Immature natural killer cell (primary cell): ENCODE results near the gene MEGF10. TPM values are rescaled to one million over a fixed set of nuclear protein-coding genes. Genes with fewer than 3 reads are reported as not detected.

Source experiments
- DNase-seq, 3 donors: peaks; one replicate each; pipeline ENCODE4 v3.0.0; 2022; ENCODE audit warnings: mixed read lengths in 1 of 3
- H3K27ac Mint-ChIP-seq, 6 donors: one replicate each; pipeline ENCODE4 v1.8.0; 2020; ENCODE audit warnings: mixed read lengths in 6 of 6, mild to moderate bottlenecking in 5 of 6, inconsistent platforms in 4 of 6, moderate library complexity in 3 of 6
- H3K27me3 Mint-ChIP-seq, 3 donors: one replicate each; pipeline ENCODE4 v1.8.0; 2020 to 2021; ENCODE audit warnings: low read depth in 3 of 3, mild to moderate bottlenecking in 3 of 3, mixed read lengths in 3 of 3, moderate library complexity in 3 of 3, inconsistent platforms in 1 of 3
- H3K36me3 Mint-ChIP-seq, 3 donors: one replicate each; pipeline ENCODE4 v1.8.0; 2020; ENCODE audit warnings: mixed read lengths in 3 of 3, inconsistent platforms in 2 of 3, mild to moderate bottlenecking in 2 of 3
- H3K4me1 Mint-ChIP-seq, 2 donors: one replicate each; pipeline ENCODE4 v1.8.0; 2020; ENCODE audit warnings: inconsistent platforms in 2 of 2, mild to moderate bottlenecking in 2 of 2, mixed read lengths in 2 of 2, moderate library complexity in 1 of 2
- H3K4me3 Mint-ChIP-seq, 5 donors: one replicate each; pipeline ENCODE4 v1.8.0; 2020; ENCODE audit warnings: mild to moderate bottlenecking in 5 of 5, mixed read lengths in 5 of 5, inconsistent platforms in 3 of 5, moderate library complexity in 3 of 5
- H3K9me3 Mint-ChIP-seq, 6 donors: one replicate each; pipeline ENCODE4 v1.8.0; 2020; ENCODE audit warnings: mild to moderate bottlenecking in 6 of 6, mixed read lengths in 6 of 6, inconsistent platforms in 4 of 6, moderate library complexity in 3 of 6
- polyA plus RNA-seq, 3 donors: library from polyadenylated mRNA; unstranded; fragments of 300-500 nt; fragmentation: Illumina TruSeq; gene quantifications; one replicate each; pipeline ENCODE4 v1.2.3, GENCODE V29; 2021

Gene MEGF10
- polyA plus RNA-seq, 3 donors from 2014 or later: not detected

DNA sequence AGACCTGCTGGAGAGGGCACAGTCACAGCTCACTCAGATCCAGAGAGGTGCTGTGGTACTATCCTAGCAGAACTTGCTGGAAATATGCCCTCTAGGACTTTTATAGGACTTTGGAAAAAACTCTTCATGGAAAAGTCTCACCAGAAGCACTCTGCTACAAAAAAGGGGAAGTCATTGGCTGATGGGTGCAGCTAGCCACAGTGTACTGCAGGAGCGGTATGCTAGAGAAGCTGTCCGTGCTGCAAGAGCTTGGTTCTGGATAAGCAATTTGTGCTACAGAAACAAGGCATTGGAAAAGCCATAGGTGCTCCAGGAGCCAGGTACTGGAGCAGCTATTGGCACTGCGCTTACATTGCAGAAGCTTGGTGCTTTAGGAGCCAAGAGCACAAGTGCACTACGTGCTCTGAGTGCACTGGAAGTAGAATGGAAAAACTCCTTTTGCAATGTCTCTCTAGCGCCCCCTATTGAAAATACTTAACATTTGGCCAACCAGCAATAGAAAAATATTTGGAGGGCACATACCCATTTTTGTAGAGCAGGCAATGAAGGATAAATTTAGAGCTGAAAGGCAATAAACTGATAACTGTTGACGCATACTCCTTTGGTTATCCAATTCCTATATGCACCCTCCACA is 83.4 kb downstream of the MEGF10 start:
- Mint-ChIP-seq H3K4me1 (no peaks in the 10 kb centered on the region), H3K27ac (no peak overlapping the region), H3K9me3 (peaks cover 0 to 3% (median 0%) of the 10 kb centered on the region in 6 donors), H3K4me3 (no peak overlapping the region), H3K27me3 (peaks cover 0 to 3% (median 0%) of the 10 kb centered on the region in 3 donors), H3K36me3 (no peaks in the 10 kb centered on the region)
- DNase-seq: no peak

DNA sequence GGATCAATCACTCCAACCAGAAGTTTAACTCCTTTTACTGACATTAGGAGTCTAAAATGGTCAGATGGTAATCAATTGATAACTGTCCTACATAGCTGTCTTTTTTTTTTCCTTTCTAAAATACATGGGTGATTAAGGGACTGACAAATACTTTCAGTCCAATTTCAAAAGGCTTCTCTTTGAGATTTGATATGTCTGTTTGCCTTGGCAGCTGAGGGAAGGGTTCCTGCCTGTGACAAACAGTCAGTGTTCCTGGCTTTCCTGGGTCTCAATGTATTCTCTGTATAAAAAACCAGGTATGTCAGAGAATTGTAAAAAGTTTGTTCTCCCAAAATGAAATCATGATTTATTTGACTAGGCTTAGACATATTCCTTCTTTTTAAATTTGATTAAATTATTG is 84.5 kb downstream of the MEGF10 start:
- Mint-ChIP-seq H3K9me3 (peaks cover 0 to 3% (median 0%) of the 10 kb centered on the region in 6 donors), H3K4me3 (no peak overlapping the region), H3K4me1 (no peaks in the 10 kb centered on the region), H3K36me3 (no peaks in the 10 kb centered on the region), H3K27ac (no peak overlapping the region), H3K27me3 (peaks cover 0 to 3% (median 0%) of the 10 kb centered on the region in 3 donors)
- DNase-seq: no peak

GRCh38 chr5:127375544-127376091 is 85.0 kb downstream of the MEGF10 start:
- Mint-ChIP-seq H3K36me3 (no peaks in the 10 kb centered on the region), H3K4me1 (no peaks in the 10 kb centered on the region), H3K4me3 (no peak overlapping the region), H3K27ac (no peak overlapping the region), H3K9me3 (peaks cover 0 to 3% (median 0%) of the 10 kb centered on the region in 6 donors), H3K27me3 (peaks cover 0 to 3% (median 0%) of the 10 kb centered on the region in 3 donors)
- DNase-seq: no peak

DNA sequence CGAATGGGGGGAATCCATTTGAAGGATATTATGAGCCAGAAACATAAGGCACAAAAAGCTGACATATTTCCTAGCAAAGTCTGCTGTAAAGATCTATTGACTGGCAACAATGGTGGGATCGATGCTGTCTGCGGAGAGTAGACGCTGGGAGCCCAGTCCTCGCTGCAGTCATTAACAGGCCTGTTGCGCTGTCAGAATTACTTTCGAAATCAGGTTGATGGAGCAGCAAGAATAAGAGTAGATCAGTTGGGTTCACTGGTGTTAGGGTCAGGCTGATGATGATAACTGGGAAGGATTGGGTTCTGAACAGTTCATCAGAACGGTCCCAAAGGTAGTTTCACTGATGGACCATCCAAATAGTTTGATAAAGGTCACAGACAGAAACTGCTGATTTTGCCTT is 87.1 kb downstream of the MEGF10 start:
- H3K4me1 Mint-ChIP-seq: no peaks in the 10 kb centered on the region
- H3K27me3 Mint-ChIP-seq: peaks cover 0 to 3% (median 0%) of the 10 kb centered on the region in 3 donors
- no peak for DNase-seq
- H3K4me3 Mint-ChIP-seq: no peak overlapping the region
- peaks cover 0 to 3% (median 0%) of the 10 kb centered on the region in 6 donors for H3K9me3 Mint-ChIP-seq
- no peaks in the 10 kb centered on the region for H3K36me3 Mint-ChIP-seq
- H3K27ac Mint-ChIP-seq: no peak overlapping the region

DNA sequence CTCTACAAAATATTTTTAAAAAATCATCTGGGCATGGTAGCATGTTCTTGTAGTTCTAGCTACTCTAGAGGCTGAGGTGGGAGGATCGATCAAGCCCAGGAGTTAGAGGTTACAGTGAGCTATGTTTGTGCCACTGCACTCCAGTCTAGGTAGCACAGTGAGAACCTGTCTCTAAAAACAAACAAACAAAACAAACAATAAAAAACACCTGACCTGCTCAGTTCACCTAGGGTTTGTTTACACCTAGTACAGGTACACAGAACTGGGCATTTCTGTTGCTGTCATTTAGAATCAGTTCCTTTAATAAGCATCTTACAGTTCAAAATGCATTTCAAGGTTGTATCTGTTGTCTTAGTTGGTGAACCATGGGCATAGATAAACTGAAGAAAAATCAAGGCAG is 95.3 kb downstream of the MEGF10 start:
- Mint-ChIP-seq H3K4me1 (no peaks in the 10 kb centered on the region), H3K9me3 (no peaks in the 10 kb centered on the region), H3K27ac (no peak overlapping the region), H3K36me3 (no peaks in the 10 kb centered on the region), H3K27me3 (peaks cover 0 to 3% (median 0%) of the 10 kb centered on the region in 3 donors), H3K4me3 (no peak overlapping the region)
- DNase-seq: no peak

- H3K27ac Mint-ChIP-seq: no peak overlapping the region
- H3K27me3 Mint-ChIP-seq: peaks cover 0 to 3% (median under 1%) of the 10 kb centered on the region in 3 donors
Measured at GRCh38 chr5:127386557-127386956, 96.0 kb downstream of the MEGF10 start.

GRCh38 chr5:127389601-127390000 is 99.0 kb downstream of the MEGF10 start:
- Mint-ChIP-seq H3K27me3 (peaks cover 0 to 3% (median 3%) of the 10 kb centered on the region in 3 donors), H3K4me1 (no peaks in the 10 kb centered on the region), H3K4me3 (no peak overlapping the region), H3K36me3 (no peaks in the 10 kb centered on the region), H3K9me3 (peaks cover 0 to 1% (median 0%) of the 10 kb centered on the region in 6 donors), H3K27ac (no peak overlapping the region)
- no peak for DNase-seq

More at GRCh38 chr5:127386557-127386956, 96.0 kb downstream of the MEGF10 start:
- Mint-ChIP-seq H3K9me3 (no peaks in the 10 kb centered on the region), H3K4me1 (no peaks in the 10 kb centered on the region), H3K36me3 (no peaks in the 10 kb centered on the region), H3K4me3 (no peak overlapping the region)
- DNase-seq: no peak

DNA sequence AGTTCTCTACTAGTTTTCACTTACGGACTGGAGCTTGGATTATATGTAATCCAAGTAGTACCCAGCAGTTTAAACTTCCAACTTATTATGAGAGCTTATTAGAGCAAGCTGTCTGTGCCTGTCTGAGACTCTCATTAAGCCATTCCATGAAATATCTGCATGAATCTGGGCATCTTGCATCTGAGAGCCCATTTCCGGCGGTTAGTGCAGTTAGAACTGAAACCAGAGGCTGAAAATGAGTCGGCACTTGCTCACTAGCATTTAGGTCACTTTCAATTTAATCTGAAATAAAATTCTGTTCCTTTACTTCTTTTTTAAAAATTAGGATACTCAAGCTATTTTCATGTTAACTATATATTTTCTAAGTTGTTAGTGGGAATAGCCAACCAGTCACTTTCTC is 102.2 kb downstream of the MEGF10 start:
- H3K4me3 Mint-ChIP-seq: peak overlapping the region in 1 of 5 donors; percentile 24
- H3K36me3 Mint-ChIP-seq: no peaks in the 10 kb centered on the region
- peaks cover 0 to 1% (median 0%) of the 10 kb centered on the region in 6 donors for H3K9me3 Mint-ChIP-seq
- no peak for DNase-seq
- peaks cover 0 to 8% (median 3%) of the 10 kb centered on the region in 3 donors for H3K27me3 Mint-ChIP-seq
- no peaks in the 10 kb centered on the region for H3K4me1 Mint-ChIP-seq
- no peak overlapping the region for H3K27ac Mint-ChIP-seq

DNA sequence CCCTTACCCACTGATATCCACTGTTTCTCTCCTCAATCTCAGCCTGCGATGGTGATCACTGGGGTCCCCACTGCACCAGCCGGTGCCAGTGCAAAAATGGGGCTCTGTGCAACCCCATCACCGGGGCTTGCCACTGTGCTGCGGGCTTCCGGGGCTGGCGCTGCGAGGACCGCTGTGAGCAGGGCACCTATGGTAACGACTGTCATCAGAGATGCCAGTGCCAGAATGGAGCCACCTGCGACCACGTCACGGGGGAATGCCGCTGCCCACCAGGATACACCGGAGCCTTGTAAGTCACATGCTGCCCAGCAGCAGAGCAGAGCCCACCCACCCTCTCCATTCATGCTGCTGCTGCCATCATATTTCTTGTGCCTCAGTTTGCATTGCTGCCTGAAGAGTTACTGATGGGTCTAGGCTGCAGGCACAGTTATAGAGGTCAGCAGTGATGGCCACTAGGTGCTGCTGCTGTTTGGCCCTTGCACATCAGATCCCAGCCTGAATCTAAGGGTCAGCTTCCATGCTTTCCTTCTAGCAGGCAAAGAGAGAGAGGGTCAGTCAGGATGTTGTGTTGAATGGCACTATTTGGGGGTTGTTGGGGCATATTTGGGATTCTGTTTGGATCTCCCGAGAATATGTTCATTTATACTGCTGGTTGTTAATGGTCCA is 106.0 kb downstream of the MEGF10 start:
- Mint-ChIP-seq H3K9me3 (peaks cover 0 to 1% (median 0%) of the 10 kb centered on the region in 6 donors), H3K36me3 (no peaks in the 10 kb centered on the region), H3K27ac (no peak overlapping the region), H3K4me1 (peaks cover 1 to 16% of the 10 kb centered on the region in 2 donors), H3K4me3 (no peak overlapping the region), H3K27me3 (peaks cover 0 to 10% (median 3%) of the 10 kb centered on the region in 3 donors)
- DNase-seq: no peak

DNA sequence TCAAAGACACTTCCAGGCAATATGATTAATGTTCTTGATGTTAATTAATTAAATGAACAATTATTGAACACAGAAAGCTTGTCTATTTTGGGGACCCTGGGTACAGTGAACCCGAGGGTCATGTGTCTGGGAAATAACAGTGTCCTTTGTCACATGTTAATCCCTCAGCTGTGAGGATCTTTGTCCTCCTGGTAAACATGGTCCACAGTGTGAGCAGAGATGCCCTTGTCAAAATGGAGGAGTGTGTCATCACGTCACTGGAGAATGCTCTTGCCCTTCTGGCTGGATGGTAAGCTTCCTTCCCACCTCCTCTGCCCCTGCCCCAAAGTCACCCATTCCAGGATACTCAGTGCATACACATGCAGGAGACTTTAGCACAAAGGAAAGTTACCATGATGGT is 107.9 kb downstream of the MEGF10 start:
- H3K36me3 Mint-ChIP-seq: no peaks in the 10 kb centered on the region
- DNase-seq: no peak
- H3K4me1 Mint-ChIP-seq: peaks cover 1 to 16% of the 10 kb centered on the region in 2 donors
- H3K4me3 Mint-ChIP-seq: no peak overlapping the region
- peaks cover 0 to 8% (median 3%) of the 10 kb centered on the region in 3 donors for H3K27me3 Mint-ChIP-seq
- no peak overlapping the region for H3K27ac Mint-ChIP-seq
- peaks cover 0 to 1% (median 0%) of the 10 kb centered on the region in 6 donors for H3K9me3 Mint-ChIP-seq

- DNase-seq: no peak
- Mint-ChIP-seq H3K27me3 (peaks cover 0 to 8% (median 5%) of the 10 kb centered on the region in 3 donors), H3K4me1 (peaks cover 1 to 16% of the 10 kb centered on the region in 2 donors), H3K9me3 (peaks cover 0 to under 1% (median 0%) of the 10 kb centered on the region in 6 donors), H3K36me3 (no peaks in the 10 kb centered on the region), H3K4me3 (no peak overlapping the region), H3K27ac (no peak overlapping the region)
Measured at GRCh38 chr5:127399068-127399467, 108.5 kb downstream of the MEGF10 start.

DNA sequence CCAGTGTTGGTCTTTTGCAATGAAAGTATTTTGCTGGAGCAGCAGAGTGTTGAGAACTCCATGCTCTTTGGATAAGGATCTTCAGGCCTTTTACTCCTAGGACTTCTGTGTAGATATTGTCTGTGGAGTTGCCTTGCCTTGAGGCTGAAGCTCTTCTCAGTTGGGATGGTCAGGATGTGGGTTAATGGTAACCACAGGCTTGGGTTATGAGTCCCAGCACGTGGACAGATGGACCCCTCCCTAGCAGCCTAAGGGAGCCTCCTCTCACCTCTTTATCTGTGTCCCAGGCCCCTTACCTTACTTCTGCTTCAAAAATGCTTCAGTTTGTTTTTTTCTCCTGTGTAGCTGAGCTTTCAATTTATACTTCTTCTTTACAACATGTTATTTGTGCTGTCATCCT is 109.9 kb downstream of the MEGF10 start:
- no peak for DNase-seq

GRCh38 chr5:127400946-127401670 is 110.5 kb downstream of the MEGF10 start:
- peaks cover 0 to 6% (median 3%) of the 10 kb centered on the region in 3 donors for H3K27me3 Mint-ChIP-seq
- peaks cover 1 to 16% of the 10 kb centered on the region in 2 donors for H3K4me1 Mint-ChIP-seq
- no peak overlapping the region for H3K4me3 Mint-ChIP-seq
- no peak overlapping the region for H3K27ac Mint-ChIP-seq
- H3K36me3 Mint-ChIP-seq: no peaks in the 10 kb centered on the region
- DNase-seq: no peak
- no peaks in the 10 kb centered on the region for H3K9me3 Mint-ChIP-seq

More for the DNA sequence above, 109.9 kb downstream of the MEGF10 start:
- Mint-ChIP-seq H3K27ac (no peak overlapping the region), H3K4me3 (no peak overlapping the region), H3K36me3 (no peaks in the 10 kb centered on the region), H3K4me1 (peaks cover 1 to 16% of the 10 kb centered on the region in 2 donors), H3K9me3 (no peaks in the 10 kb centered on the region), H3K27me3 (peaks cover 0 to 8% (median 3%) of the 10 kb centered on the region in 3 donors)
